DMS153 treated with DMSO at 0.1 percent for 48 hours (cell line): ENCODE data around the gene TNNT3.

Experiments
- DNase-seq: peaks from one replicate; lab custom pipeline; 2025; ENCODE audit not compliant: unreplicated experiment; lab: John Stamatoyannopoulos, UW

TNNT3 gene

DNA sequence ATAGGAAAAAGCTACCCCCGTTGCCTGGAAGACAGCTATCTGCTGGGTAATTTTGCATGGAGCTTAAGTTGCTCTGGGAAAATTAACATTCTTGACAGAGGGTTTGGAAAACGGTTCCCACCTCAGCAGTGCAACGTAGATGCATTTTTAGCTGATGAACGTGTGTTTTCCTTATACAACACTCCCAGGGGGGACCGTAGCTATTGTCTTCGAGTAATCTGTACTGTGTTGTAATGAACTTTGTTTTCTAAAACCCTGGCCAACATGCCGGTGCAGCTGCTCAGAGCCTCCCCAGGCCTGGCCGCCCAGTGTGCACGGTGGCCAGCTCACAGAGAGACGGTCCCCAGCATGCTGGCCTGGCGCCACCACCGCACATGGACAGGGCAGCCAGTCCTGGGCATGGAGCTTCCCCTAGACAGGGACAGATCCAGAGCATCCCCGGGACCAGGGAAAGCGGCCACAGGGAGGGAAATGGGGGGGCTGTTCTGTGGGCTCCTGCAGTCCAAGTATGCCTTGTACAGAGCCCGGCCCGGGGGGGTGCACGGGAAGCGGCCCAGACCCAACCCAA, 2.2 kb downstream of the TNNT3 start:
- no peak for DNase-seq

DNA sequence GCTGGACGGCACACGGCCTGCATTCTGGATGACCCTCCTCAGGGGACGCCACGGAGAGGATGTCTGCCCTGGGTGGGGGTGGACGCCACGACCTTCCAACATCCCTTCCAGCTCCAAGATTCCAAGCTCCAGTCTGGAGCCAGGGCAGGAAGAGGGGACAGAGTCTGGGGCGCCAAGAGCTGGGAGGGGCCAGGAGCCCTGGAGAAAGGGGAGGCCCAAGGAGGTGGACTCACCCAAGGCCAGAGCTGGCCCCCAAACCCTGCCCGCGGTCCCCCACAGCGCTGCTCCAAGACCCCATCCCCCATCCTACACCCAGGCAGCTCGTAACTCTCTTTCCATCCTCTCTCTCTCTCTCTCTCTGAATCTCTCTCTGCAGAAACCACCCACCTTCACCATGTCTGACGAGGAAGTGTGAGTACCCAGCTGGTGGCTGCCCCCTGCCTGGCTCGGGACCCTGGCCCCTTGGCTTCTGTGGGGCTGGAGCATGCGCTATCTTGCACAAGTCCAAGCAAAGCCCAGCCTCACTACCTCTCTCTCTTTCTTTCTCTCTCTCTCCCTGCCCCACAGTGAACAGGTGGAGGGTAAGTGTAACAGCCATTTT, 3.1 kb downstream of the TNNT3 start:
- DNase-seq, result no peak

DNA sequence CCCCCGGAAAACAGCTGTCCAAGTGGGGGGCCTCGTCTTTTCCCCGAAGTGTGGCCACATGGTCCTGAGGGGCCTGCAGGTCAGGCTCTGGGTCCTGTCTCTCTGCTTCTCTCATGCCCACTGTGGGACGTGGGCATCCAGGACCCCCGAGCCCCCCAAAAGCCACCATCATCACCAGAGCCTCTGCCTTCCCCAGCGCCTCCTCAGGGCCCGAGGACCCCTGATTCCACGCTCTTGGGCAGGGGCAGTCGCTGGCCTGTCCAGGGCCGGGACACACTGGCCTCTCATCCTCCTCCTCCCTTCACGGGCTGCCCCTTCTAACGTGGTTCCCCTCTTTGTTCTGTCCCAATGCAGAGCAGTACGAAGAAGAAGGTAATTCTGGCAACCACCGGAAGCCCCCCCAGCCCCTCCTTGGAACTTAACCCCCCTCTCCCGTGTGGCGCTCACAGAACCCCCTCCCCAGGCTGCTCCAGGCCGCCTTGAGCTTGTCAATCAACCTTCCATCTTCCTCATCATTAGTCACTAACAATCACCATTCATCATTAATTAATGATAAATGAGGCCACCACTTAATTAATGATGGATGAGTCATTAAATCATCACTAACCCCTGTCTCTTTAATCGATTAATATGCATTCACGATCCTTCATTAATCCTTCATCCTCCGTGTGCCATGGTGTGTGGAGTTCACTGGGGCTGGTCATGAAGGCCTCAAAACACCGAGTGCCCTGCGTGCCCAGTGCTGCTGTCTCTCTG, 3.9 kb downstream of the TNNT3 start:
- DNase-seq, result no peak

DNA sequence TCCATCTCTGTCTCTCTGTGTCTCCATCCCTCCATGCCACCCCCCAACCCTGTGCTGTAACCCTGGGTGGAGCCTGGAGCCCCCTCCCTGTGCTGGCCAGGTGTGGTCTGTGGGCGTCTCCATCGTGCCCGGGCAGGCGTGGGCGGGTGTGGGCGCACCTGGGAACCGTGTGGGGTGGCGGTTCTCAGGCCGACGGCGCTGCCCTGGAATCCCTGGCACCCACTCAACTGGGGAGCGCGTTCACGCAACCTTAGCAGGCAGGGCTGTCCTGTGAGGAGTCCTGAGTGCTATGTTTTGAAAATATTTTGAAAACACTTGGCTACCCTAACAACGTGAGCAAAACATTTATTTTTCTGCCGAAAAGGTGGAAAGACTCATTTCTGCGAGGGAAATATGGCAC, 4.7 kb downstream of the TNNT3 start:
- no peak for DNase-seq

- no peak for DNase-seq
Measured at GRCh38 chr11:1924646-1925372, 5.3 kb downstream of the TNNT3 start.

DNA sequence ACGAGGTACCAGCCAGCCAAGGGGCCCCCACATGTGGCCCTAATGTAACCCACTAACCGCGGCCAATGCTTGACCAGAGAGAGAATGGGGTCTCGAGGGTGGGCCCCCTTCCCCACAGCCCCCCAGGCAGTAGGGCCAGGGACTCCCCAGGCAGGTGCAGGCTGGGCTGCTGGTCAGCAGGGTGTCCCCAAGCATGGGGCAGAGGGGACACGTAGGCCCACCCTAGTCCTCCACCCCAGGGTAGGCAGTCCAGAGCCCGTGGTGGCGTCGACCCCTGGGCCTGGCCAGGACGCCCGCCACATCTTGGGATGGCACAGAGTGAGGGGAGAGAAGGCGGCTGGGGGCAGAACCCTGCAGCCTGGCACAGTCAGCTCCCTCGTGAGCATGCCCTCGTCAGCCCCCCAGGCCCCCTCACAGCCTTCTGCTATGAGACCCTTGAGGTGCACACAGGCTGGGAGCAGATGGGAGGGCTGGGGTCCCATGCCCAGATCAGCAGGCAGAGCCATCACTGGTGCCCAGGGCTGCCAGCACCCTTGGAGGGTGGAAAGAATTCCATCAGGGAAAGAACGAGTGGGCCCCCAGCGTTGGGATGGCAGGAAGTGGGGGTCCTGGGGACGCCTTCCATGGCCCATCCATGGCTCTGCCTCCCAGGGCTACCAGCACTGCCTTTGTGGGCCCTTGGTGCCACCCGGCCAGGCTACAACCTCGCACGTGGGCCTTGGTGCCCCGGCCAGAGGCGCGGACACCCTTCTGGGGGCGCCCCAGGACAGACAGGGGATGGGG, 6.1 kb downstream of the TNNT3 start:
- DNase-seq, result no peak

GRCh38 chr11:1926156-1927025, 6.9 kb downstream of the TNNT3 start:
- no peak for DNase-seq

- DNase-seq, result no peak
Measured at GRCh38 chr11:1927026-1927847, 7.7 kb downstream of the TNNT3 start.

DNA sequence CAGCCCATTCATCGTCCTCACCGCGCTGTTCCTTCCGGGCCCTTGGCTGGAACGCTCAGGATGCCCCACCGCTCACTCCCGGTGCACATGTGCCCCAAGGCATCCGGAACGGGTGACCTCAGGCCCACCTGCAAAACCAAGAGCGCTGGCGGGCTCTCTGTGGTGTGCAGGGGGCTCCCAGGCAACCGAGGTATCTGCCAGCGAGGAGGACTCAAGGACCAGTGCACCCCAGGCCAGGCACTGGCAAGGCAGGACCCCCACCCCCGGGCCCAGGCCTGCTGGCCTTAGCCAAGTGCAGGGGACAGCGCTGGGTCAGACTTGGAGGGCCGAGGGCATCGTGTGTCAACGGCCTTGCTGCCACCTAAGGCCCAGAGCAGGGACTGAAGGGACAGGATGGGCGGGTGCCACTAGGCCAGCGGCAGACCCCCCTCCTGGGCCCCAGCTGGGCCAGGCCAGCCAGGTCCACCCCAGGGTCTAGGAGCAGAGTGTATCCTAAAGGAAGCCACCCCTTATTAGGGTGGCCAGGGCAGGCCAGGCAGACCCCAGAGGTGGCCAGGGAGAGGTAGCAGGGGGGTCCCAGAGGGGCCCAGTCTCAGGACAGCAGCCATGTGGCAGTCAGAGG, 8.5 kb downstream of the TNNT3 start:
- no peak for DNase-seq

- no peak for DNase-seq
Measured at GRCh38 chr11:1928470-1928890, 9.0 kb downstream of the TNNT3 start.

GRCh38 chr11:1928891-1929541, 9.5 kb downstream of the TNNT3 start:
- no peak for DNase-seq

GRCh38 chr11:1929621-1930461, 10.3 kb downstream of the TNNT3 start:
- DNase-seq, result no peak

GRCh38 chr11:1930462-1930830, 10.9 kb downstream of the TNNT3 start:
- DNase-seq, result no peak

GRCh38 chr11:1931341-1932104, 12.0 kb downstream of the TNNT3 start:
- DNase-seq, result no peak

DNA sequence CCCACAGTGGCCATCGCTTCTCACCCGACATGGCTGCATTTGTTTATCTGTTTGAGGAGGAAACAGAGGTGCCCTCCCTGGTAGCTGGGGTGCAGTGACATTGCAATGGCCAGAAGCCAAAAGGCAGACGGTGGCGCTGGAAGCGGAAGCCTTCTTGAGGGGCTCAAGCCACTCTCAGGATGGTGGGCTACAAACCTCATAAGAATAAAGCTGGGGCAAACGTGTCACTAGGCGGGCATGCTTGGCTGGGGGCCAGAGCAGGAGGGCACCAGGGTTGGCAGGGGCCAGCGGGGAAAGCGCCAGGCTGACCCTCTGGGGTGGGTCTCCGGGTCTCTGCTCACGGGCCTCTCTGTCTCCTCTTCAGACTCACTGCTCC, 12.6 kb downstream of the TNNT3 start:
- DNase-seq, result no peak

DNA sequence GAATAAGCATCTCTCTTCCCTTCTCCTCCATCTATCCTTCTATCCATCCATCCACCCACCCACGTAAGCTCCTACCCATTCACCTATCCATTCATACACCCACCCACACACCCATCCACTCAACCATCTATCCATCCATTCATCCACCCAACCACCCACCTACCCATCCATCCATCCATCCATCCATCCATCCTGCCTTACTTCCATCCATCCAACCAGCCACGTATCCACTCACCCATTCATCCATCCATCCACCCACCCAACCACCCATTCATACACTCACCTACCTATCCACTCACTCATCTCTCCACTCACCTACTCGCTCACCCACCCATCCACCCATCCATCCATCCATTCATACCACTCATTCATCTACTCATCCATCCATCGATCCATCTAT, 13.2 kb downstream of the TNNT3 start:
- no peak for DNase-seq
